B cell (primary cell): ENCODE results near the gene GFAP. TPM values are rescaled to one million over a fixed set of nuclear protein-coding genes. Genes with fewer than 3 reads are reported as not detected.

Experiments used
- ATAC-seq: fragments of 200-7000 bp; cut with Tn5 transposase; one replicate; pipeline ENCODE4 v1.10.0; 2021; ENCODE audit warnings: low read depth, mild to moderate bottlenecking, moderate number of reproducible peaks, moderate library complexity
- CTCF ChIA-PET: fragments of 350-600 bp; sonication (Branson Sonifier 250); formaldehyde crosslinking; loops from one replicate; lab custom pipeline; 2021; ENCODE audit warnings: antibody characterized with exemption, inconsistent platforms; lab: Charles Lee
- POLR2A ChIA-PET: fragments of 350-600 bp; sonication (Branson Sonifier 250); formaldehyde crosslinking; loops from one replicate; lab custom pipeline; 2021; ENCODE audit warnings: antibody characterized with exemption; lab: Charles Lee
- DNase-seq: peaks from one replicate; pipeline ENCODE4 v3.0.0; 2013
- H2AFZ ChIP-seq: 2 replicates; pipeline ENCODE4 v1.6.1; 2012; ENCODE audit warnings: mild to moderate bottlenecking, low read depth, low read length; ENCODE audit not compliant: insufficient read depth, poor library complexity, severe bottlenecking
- H3K27ac ChIP-seq, 2 donors: 1 replicate in 1 of 2; 2 replicates in 1 of 2; pipeline ENCODE4 v1.5.1; 2012 to 2013; ENCODE audit warnings: low read length in 2 of 2, mild to moderate bottlenecking in 2 of 2, moderate library complexity in 1 of 2
- H3K27me3 ChIP-seq, 4 experiments: fragments of 200-600 bp in 1 of 4; sonication (generic) in 1 of 4; replicated peaks in 1 of 4; 1 replicate in 2 of 4; 2 replicates in 2 of 4; pipeline versions ENCODE4 v1.6.1 to v1.7.0; 2013 to 2016; ENCODE audit warnings: low read length in 3 of 4, mild to moderate bottlenecking in 2 of 4, mixed read lengths in 1 of 4, moderate library complexity in 1 of 4; ENCODE audit not compliant: insufficient read depth in 4 of 4, control insufficient read depth in 3 of 4; ENCODE audit errors: control extremely low read depth in 1 of 4
- H3K36me3 ChIP-seq, 2 experiments: replicated peaks in 1 of 2; 1 replicate in 1 of 2; 2 replicates in 1 of 2; pipeline versions ENCODE4 v1.6.1 to v1.7.1; 2013; ENCODE audit warnings: low read length in 1 of 2; ENCODE audit not compliant: insufficient read depth in 2 of 2, control insufficient read depth in 1 of 2; ENCODE audit errors: control extremely low read depth in 1 of 2, extremely low read depth in 1 of 2
- H3K4me1 ChIP-seq, 2 donors: fragments of 200-600 bp in 1 of 2; sonication (generic) in 1 of 2; 1 replicate in 1 of 2; 2 replicates in 1 of 2; pipeline versions ENCODE4 v1.5.1 to v1.6.1; 2013 to 2017; ENCODE audit warnings: low read length in 2 of 2; ENCODE audit not compliant: control insufficient read depth in 2 of 2, insufficient read depth in 2 of 2
- H3K4me2 ChIP-seq: replicated peaks from 2 replicates; pipeline ENCODE3; 2012; ENCODE audit warnings: mild to moderate bottlenecking, low read depth, low read length; ENCODE audit not compliant: poor library complexity, severe bottlenecking
- H3K4me3 ChIP-seq, 5 experiments: fragments of 200-600 bp in 1 of 5; sonication (generic) in 1 of 5; 1 replicate in 3 of 5; 2 replicates in 2 of 5; pipeline versions ENCODE4 v1.5.1 to v1.7.0; 2011 to 2016; ENCODE audit warnings: low read length in 4 of 5, mild to moderate bottlenecking in 4 of 5, low read depth in 2 of 5, control low read depth in 1 of 5, moderate library complexity in 1 of 5; ENCODE audit not compliant: insufficient read depth in 1 of 5; ENCODE audit errors: control extremely low read depth in 1 of 5, extremely low read depth in 1 of 5
- H3K79me2 ChIP-seq: fragments of 200-600 bp; sonication (generic); one replicate; pipeline ENCODE4 v1.6.0; 2016; ENCODE audit warnings: low read length; ENCODE audit not compliant: control insufficient read depth, insufficient read depth
- H3K9ac ChIP-seq: fragments of 200-600 bp; sonication (generic); 2 replicates; pipeline ENCODE4 v1.6.1; 2017; ENCODE audit warnings: mild to moderate bottlenecking, low read length, moderate library complexity
- H3K9me3 ChIP-seq, 3 donors: one replicate each; pipeline versions ENCODE4 v1.6.1 to v1.7.1; 2013; ENCODE audit warnings: low read length in 2 of 3; ENCODE audit not compliant: control insufficient read depth in 2 of 3, insufficient read depth in 1 of 3; ENCODE audit errors: control extremely low read depth in 1 of 3
- H4K20me1 ChIP-seq: 2 replicates; pipeline ENCODE4 v1.6.0; 2012; ENCODE audit warnings: mild to moderate bottlenecking, low read length; ENCODE audit not compliant: insufficient read depth, control insufficient read depth, poor library complexity, severe bottlenecking
- H3K27ac Mint-ChIP-seq: one replicate; pipeline ENCODE4 v1.8.0; 2021; ENCODE audit warnings: mixed read lengths
- H3K27me3 Mint-ChIP-seq: one replicate; pipeline ENCODE4 v1.8.0; 2021; ENCODE audit warnings: mixed read lengths
- H3K4me1 Mint-ChIP-seq: one replicate; pipeline ENCODE4 v1.8.0; 2021; ENCODE audit warnings: mixed read lengths
- H3K4me3 Mint-ChIP-seq: one replicate; pipeline ENCODE4 v1.8.0; 2021; ENCODE audit warnings: mixed read lengths
- H3K9me3 Mint-ChIP-seq: one replicate; pipeline ENCODE4 v1.8.0; 2022; ENCODE audit warnings: mixed read lengths; ENCODE audit not compliant: insufficient read depth
- CTCF ChIP-seq: fragments of 200-600 bp; IDR thresholded peaks from one replicate; pipeline ENCODE4 v1.8.0; 2022; ENCODE audit warnings: antibody characterized with exemption, mild to moderate bottlenecking
- EZH2 ChIP-seq: IDR thresholded peaks from 2 replicates; pipeline ENCODE4 v1.6.1; 2012; ENCODE audit warnings: borderline replicate concordance, low read depth, mild to moderate bottlenecking, moderate library complexity, low read length; ENCODE audit not compliant: insufficient read depth, poor library complexity, severe bottlenecking
- WGBS: methylation state at CpG from one replicate; pipeline ENCODE4 v1.1.5; 2013; ENCODE audit warnings: missing lambda C conversion rate; ENCODE audit not compliant: insufficient coverage; 5-methylcytosine and 5-hydroxymethylcytosine counted together
- intact Hi-C: fragments of 100-400 bp; cut with micrococcal nuclease; formaldehyde crosslinking; loops from one replicate; pipeline ENCODE4 v1.10.0; 2022
- polyA plus RNA-seq: library from polyadenylated mRNA; depleted of rRNA; stranded (reverse); fragments of >200 nt; gene quantifications from 2 replicates; pipeline ENCODE4 v1.2.3, GENCODE V29; 2012
- total RNA-seq, 2 donors: library from RNA; stranded (reverse); fragments of 120-200 nt in 1 of 2; gene quantifications; 1 replicate in 1 of 2; 2 replicates in 1 of 2; pipeline versions ENCODE4 v1.2.3 to v1.2.4, GENCODE V29; 2013 to 2022

Gene GFAP
- total and polyA plus RNA-seq, 2 donors (not counting 1 experiment from before 2014, with no cell fraction given): not detected

DNA sequence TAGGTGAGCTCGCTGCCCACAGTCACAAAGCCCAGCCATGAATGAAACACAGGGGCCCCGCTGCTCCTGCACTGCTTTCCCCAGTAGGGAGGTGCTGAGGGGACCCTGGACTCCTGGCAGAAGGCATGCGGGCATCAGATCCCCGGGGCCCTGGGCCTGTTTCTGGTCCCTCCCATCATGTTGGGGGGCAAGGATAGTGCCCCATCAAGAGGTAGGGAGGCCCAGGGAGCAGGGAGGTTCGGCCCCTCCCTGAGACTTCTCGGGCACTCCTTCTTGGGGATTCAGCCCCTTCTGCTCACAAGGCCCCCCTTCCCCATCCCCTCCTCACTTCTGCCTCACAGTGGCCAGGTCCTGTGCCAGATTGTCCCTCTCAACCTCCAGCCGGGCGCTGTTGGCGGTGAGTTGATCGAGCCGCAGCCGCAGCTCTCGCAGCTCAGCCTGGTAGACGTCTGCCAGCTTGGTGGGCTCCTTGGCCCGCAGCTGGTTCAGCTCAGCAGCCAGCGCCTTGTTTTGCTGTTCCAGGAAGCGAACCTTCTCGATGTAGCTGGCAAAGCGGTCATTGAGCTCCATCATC is 515 bp downstream of the GFAP start:
- H3K27me3 Mint-ChIP-seq: peaks cover 33% of the 10 kb centered on the region

More for the DNA sequence above, 515 bp downstream of the GFAP start:
- H3K27ac ChIP-seq: no peak overlapping the region
- H4K20me1 ChIP-seq: no peaks in the 10 kb centered on the region
- no peak for TF ChIP-seq EZH2
- no peak for TF ChIP-seq CTCF
- H3K4me3 ChIP-seq: no peak overlapping the region
- 85% methylated on average over 19 of the region's 19 CpGs for WGBS
- peaks cover 9 to 13% of the 10 kb centered on the region in 2 donors for H3K4me1 ChIP-seq
- H3K27ac Mint-ChIP-seq: no peak overlapping the region
- peaks cover 0 to 7% (median 0%) of the 10 kb centered on the region in 3 donors for H3K9me3 ChIP-seq
- peaks cover 0 to 35% (median 8%) of the 10 kb centered on the region in 4 experiments for H3K27me3 ChIP-seq
- no peak overlapping the region for H3K4me2 ChIP-seq
- CTCF ChIA-PET: interaction anchor here (0.7 to 1.1 kb wide), 2 partner anchors 18 to 238 kb away, joined by 3 to 6 read pairs; no protein-coding TSS in a partner anchor
- H3K4me3 Mint-ChIP-seq: no peak overlapping the region
- DNase-seq: no peak
- no peak overlapping the region for H2AFZ ChIP-seq
- intact Hi-C loops: no loop called here
- POLR2A ChIA-PET: no interaction called here
- H3K9me3 Mint-ChIP-seq: no peaks in the 10 kb centered on the region
- no peak overlapping the region for H3K9ac ChIP-seq
- no peaks in the 10 kb centered on the region for H3K79me2 ChIP-seq
- ATAC-seq: no peak
- no peaks in the 10 kb centered on the region for H3K36me3 ChIP-seq
- peaks cover 16% of the 10 kb centered on the region for H3K4me1 Mint-ChIP-seq
